SK-N-SH treated with all-trans-retinoic acid at 6 μM for 48 hours (cell line): Measurements from ENCODE around the gene PRX.

Experiments used
- ARNTL ChIP-seq: fragments of 450-650 bp; formaldehyde crosslinking; IDR thresholded peaks from 2 replicates; pipeline ENCODE4 v1.5.0; 2020; ENCODE audit warnings: low read depth, mild to moderate bottlenecking, moderate library complexity, borderline replicate concordance
- CREB5 ChIP-seq: fragments of 250-450 bp; sonication (Bioruptor Pico); IDR thresholded peaks from 2 replicates; pipeline ENCODE4 v1.5.1; 2020; ENCODE audit warnings: low read depth, mild to moderate bottlenecking, moderate library complexity
- CSDC2 ChIP-seq: fragments of 250-450 bp; sonication (Bioruptor Pico); IDR thresholded peaks from 2 replicates; pipeline ENCODE4 v1.5.0; 2020; ENCODE audit warnings: mild to moderate bottlenecking, moderate library complexity
- GLIS3 ChIP-seq: fragments of 250-450 bp; sonication (Bioruptor Pico); IDR thresholded peaks from 2 replicates; pipeline ENCODE4 v1.5.0; 2020; ENCODE audit warnings: mild to moderate bottlenecking, moderate library complexity
- PATZ1 ChIP-seq: fragments of 250-450 bp; sonication (Bioruptor Pico); IDR thresholded peaks from 2 replicates; pipeline ENCODE4 v1.8.0; 2020; ENCODE audit warnings: mild to moderate bottlenecking, moderate library complexity, borderline replicate concordance
- PPARA ChIP-seq: fragments of 250-450 bp; sonication (Bioruptor Pico); IDR thresholded peaks from 2 replicates; pipeline ENCODE4 v1.5.0; 2020; ENCODE audit warnings: mild to moderate bottlenecking, borderline replicate concordance
- RARB ChIP-seq: fragments of 250-450 bp; sonication (Bioruptor Pico); IDR thresholded peaks from 2 replicates; pipeline ENCODE4 v1.8.0; 2021; ENCODE audit warnings: mild to moderate bottlenecking, moderate library complexity
- SNAI2 ChIP-seq: fragments of 250-450 bp; sonication (Bioruptor Pico); IDR thresholded peaks from 2 replicates; pipeline ENCODE4 v1.5.0; 2020; ENCODE audit warnings: mild to moderate bottlenecking, moderate library complexity
- TSHZ2 ChIP-seq: fragments of 250-450 bp; sonication (Bioruptor Pico); IDR thresholded peaks from 2 replicates; pipeline ENCODE4 v1.5.0; 2020; ENCODE audit warnings: mild to moderate bottlenecking, moderate library complexity

- TF ChIP-seq PPARA (CRISPR knock-in tag) (no peak), CSDC2 (CRISPR knock-in tag) (no peak), SNAI2 (CRISPR knock-in tag) (no peak), TSHZ2 (CRISPR knock-in tag) (no peak), ARNTL (CRISPR knock-in tag) (no peak), GLIS3 (CRISPR knock-in tag) (no peak), RARB (no peak), CREB5 (CRISPR knock-in tag) (no peak), PATZ1 (CRISPR knock-in tag) (no peak)
Measured at GRCh38 chr19:40390084-40390742, 23.0 kb downstream of the PRX start, which contains the start of gene HIPK4.
